ENCODE measurements around the gene SLC16A11.
"Not testable (repeated sequence)": the region's sequence is repeated elsewhere in the genome, so short reads cannot be mapped to it uniquely, and the experiment has no call there.

SLC16A11 gene

GRCh38 chr17:7004398-7005253 lies 39.3 kb downstream of the SLC16A11 start:
- DNase-seq: peak; percentile 12

- no peak for DNase-seq
Measured at GRCh38 chr17:7003745-7004144, 40.1 kb downstream of the SLC16A11 start.

- DNase-seq: no peak
Measured at GRCh38 chr17:7002288-7003047, 41.4 kb downstream of the SLC16A11 start.

- no peak for DNase-seq
Measured at GRCh38 chr17:7001318-7001961, 42.5 kb downstream of the SLC16A11 start.

GRCh38 chr17:6998855-6999508 lies 44.9 kb downstream of the SLC16A11 start:
- no peak for DNase-seq

GRCh38 chr17:6997171-6997570 lies 46.7 kb downstream of the SLC16A11 start:
- DNase-seq: no peak

- no peak for DNase-seq
Measured at GRCh38 chr17:6996256-6997011, 47.5 kb downstream of the SLC16A11 start.

- DNase-seq: no peak
Measured at GRCh38 chr17:6995500-6996255, 48.2 kb downstream of the SLC16A11 start, which contains the start of gene ALOX12. ALOX12 (plus strand) TSS chr17:6996049; CDS start chr17:6996118, 69 bp downstream.

- DNase-seq: no peak
Measured at GRCh38 chr17:6994666-6995256, 49.1 kb downstream of the SLC16A11 start.

- no peak for DNase-seq
Measured at GRCh38 chr17:6994118-6994598, 49.7 kb downstream of the SLC16A11 start.

- not testable (repeated sequence) for DNase-seq
Measured at GRCh38 chr17:6993613-6994056, 50.3 kb downstream of the SLC16A11 start.

Measured in NCI-H446 treated with DMSO at 0.1 percent for 48 hours (cell line).